Ishikawa (cell line): ENCODE data around the gene GRID1.

Source experiments
- CEBPB ChIP-seq: IDR thresholded peaks from 2 replicates; pipeline ENCODE4 v1.6.1; 2012
- CREB1 ChIP-seq: IDR thresholded peaks from 2 replicates; pipeline ENCODE4 v1.6.1; 2012; ENCODE audit warnings: low read depth
- EP300 ChIP-seq: IDR thresholded peaks from 2 replicates; pipeline ENCODE4 v1.6.1; 2012; ENCODE audit warnings: borderline replicate concordance
- NFIC ChIP-seq: IDR thresholded peaks from 2 replicates; pipeline ENCODE4 v1.6.1; 2012
- RAD21 ChIP-seq: IDR thresholded peaks from 2 replicates; pipeline ENCODE4 v1.6.1; 2012; ENCODE audit warnings: low read depth
- TCF12 ChIP-seq: IDR thresholded peaks from 2 replicates; pipeline ENCODE4 v1.6.1; 2012; ENCODE audit warnings: low read depth
- TEAD4 ChIP-seq: IDR thresholded peaks from 2 replicates; pipeline ENCODE4 v1.6.1; 2012
- USF1 ChIP-seq: IDR thresholded peaks from 2 replicates; pipeline ENCODE4 v1.6.1; 2012
- YY1 ChIP-seq: IDR thresholded peaks from 2 replicates; pipeline ENCODE4 v1.6.1; 2012; ENCODE audit warnings: low read depth
- TF ChIP-seq, protein P1 (sequence below): IDR thresholded peaks from 2 replicates; pipeline ENCODE4 v1.6.1; 2012
- TF ChIP-seq, protein P2 (sequence below): IDR thresholded peaks from 2 replicates; pipeline ENCODE4 v1.6.1; 2012; ENCODE audit warnings: low read depth, mild to moderate bottlenecking

GRCh38 chr10:86392723-86393094 lies 26.1 kb upstream of the GRID1 start:
- TF ChIP-seq EP300 (no peak), RAD21 (no peak), YY1 (no peak), USF1 (no peak), CEBPB (no peak), TCF12 (no peak), NFIC (no peak), CREB1 (no peak), TEAD4 (no peak)
- TF ChIP-seq, protein P1, sequence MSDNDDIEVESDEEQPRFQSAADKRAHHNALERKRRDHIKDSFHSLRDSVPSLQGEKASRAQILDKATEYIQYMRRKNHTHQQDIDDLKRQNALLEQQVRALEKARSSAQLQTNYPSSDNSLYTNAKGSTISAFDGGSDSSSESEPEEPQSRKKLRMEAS = no peak
- TF ChIP-seq, protein P2, sequence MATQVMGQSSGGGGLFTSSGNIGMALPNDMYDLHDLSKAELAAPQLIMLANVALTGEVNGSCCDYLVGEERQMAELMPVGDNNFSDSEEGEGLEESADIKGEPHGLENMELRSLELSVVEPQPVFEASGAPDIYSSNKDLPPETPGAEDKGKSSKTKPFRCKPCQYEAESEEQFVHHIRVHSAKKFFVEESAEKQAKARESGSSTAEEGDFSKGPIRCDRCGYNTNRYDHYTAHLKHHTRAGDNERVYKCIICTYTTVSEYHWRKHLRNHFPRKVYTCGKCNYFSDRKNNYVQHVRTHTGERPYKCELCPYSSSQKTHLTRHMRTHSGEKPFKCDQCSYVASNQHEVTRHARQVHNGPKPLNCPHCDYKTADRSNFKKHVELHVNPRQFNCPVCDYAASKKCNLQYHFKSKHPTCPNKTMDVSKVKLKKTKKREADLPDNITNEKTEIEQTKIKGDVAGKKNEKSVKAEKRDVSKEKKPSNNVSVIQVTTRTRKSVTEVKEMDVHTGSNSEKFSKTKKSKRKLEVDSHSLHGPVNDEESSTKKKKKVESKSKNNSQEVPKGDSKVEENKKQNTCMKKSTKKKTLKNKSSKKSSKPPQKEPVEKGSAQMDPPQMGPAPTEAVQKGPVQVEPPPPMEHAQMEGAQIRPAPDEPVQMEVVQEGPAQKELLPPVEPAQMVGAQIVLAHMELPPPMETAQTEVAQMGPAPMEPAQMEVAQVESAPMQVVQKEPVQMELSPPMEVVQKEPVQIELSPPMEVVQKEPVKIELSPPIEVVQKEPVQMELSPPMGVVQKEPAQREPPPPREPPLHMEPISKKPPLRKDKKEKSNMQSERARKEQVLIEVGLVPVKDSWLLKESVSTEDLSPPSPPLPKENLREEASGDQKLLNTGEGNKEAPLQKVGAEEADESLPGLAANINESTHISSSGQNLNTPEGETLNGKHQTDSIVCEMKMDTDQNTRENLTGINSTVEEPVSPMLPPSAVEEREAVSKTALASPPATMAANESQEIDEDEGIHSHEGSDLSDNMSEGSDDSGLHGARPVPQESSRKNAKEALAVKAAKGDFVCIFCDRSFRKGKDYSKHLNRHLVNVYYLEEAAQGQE = no peak
